Activated CD4-positive, alpha-beta T cell treated with anti-CD3 and anti-CD28 coated beads, Interleukin-2, amount 50 U/mL, for 16 hours (primary cell): ENCODE results near the gene USP48.
"Not testable (repeated sequence)": the region's sequence is repeated elsewhere in the genome, so short reads cannot be mapped to it uniquely, and the experiment has no call there.

Source experiments
- DNase-seq: peaks from one replicate; pipeline ENCODE4 v3.0.0-alpha.2; 2020

Gene USP48, protein sequence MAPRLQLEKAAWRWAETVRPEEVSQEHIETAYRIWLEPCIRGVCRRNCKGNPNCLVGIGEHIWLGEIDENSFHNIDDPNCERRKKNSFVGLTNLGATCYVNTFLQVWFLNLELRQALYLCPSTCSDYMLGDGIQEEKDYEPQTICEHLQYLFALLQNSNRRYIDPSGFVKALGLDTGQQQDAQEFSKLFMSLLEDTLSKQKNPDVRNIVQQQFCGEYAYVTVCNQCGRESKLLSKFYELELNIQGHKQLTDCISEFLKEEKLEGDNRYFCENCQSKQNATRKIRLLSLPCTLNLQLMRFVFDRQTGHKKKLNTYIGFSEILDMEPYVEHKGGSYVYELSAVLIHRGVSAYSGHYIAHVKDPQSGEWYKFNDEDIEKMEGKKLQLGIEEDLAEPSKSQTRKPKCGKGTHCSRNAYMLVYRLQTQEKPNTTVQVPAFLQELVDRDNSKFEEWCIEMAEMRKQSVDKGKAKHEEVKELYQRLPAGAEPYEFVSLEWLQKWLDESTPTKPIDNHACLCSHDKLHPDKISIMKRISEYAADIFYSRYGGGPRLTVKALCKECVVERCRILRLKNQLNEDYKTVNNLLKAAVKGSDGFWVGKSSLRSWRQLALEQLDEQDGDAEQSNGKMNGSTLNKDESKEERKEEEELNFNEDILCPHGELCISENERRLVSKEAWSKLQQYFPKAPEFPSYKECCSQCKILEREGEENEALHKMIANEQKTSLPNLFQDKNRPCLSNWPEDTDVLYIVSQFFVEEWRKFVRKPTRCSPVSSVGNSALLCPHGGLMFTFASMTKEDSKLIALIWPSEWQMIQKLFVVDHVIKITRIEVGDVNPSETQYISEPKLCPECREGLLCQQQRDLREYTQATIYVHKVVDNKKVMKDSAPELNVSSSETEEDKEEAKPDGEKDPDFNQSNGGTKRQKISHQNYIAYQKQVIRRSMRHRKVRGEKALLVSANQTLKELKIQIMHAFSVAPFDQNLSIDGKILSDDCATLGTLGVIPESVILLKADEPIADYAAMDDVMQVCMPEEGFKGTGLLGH

GRCh38 chr1:21782868-21783678 lies at the start of gene USP48:
USP48 (minus strand) TSS chr1:21783149; CDS start chr1:21782957, 192 bp downstream.
- peak; percentile 98 for DNase-seq

GRCh38 chr1:21831454-21831970 lies 48.6 kb upstream of the USP48 start:
- DNase-seq, result no peak

- no peak for DNase-seq
These were observed 48.0 kb upstream of the USP48 start for GRCh38 chr1:21830792-21831453.

- no peak for DNase-seq
These were observed 46.3 kb upstream of the USP48 start for GRCh38 chr1:21829294-21829693.

DNA sequence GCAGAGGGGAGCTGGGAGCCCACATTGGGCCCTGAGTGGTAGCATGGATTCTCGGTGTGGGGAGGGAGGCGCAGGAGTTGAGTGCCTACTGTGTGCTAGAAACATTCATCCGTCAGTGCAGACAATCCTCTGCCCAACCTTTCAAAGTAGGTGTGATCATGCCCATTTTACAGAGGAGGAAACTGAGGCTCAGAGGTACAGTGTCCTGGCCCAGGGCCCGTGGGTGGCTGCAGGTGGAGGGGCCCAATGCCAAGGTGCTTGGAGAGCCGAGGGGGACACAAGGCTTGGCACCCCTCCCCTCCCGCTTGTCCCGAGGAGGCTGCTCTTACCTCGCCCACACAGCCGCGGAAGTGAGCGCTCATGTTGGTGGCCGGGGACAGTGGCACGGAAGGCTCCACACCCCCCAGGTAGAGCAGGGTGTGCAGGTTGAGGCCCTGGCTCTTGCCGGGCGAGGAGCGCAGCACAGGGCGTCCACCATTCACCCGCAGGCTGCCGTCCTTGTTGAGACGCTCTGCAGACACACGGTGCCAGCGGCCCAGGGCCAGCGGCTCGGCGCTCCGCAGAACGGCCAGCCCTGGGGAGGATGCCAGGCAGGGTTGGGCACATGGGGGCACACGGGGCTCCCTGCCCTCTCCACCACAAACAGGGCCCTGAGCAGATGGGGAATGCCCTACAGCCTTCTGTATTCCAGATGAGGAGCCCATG lies 45.7 kb upstream of the USP48 start:
- no peak for DNase-seq

- no peak for DNase-seq
These were observed 45.1 kb upstream of the USP48 start for GRCh38 chr1:21828075-21828474.

- no peak for DNase-seq
These were observed 44.3 kb upstream of the USP48 start for GRCh38 chr1:21827141-21827679.

DNA sequence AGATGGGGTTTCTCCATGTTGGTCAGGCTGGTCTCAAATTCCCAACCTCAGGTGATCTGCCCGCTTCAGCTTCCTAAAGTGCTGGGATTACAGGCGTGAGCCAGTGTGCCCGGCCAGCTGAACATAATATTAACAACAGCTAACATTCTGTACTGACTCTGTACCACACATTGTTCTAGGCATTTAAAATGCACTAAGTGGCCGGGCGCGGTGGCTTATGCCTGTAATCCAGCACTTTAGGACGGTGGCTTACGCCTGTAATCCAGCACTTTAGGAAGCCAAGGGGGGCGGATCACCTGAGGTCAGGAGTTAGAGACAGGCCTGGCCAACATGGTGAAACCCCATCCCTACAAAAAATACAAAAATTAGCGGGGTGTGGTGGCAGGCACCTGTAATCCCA lies 43.7 kb upstream of the USP48 start:
- not testable (repeated sequence) for DNase-seq

DNA sequence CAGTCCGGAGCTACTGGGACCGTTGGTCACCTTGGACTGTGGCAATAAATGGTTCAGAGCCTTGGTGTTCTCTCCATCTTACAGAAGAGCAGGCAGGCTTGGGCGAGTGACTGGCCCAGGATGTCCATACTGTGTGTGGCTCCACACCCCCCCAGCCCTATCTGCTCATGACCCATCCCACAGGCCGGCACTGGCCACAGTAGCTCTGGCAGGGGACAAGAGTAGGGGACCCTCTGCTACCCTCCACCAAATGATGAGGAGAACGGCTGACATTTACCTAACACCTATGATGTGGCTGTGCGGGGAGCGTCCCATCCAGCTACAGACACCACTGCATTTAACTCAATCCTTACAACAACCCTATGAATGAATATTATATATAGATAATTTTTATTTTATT lies 42.4 kb upstream of the USP48 start:
- no peak for DNase-seq

- no peak for DNase-seq
These were observed 42.0 kb upstream of the USP48 start for GRCh38 chr1:21824926-21825325.

DNA sequence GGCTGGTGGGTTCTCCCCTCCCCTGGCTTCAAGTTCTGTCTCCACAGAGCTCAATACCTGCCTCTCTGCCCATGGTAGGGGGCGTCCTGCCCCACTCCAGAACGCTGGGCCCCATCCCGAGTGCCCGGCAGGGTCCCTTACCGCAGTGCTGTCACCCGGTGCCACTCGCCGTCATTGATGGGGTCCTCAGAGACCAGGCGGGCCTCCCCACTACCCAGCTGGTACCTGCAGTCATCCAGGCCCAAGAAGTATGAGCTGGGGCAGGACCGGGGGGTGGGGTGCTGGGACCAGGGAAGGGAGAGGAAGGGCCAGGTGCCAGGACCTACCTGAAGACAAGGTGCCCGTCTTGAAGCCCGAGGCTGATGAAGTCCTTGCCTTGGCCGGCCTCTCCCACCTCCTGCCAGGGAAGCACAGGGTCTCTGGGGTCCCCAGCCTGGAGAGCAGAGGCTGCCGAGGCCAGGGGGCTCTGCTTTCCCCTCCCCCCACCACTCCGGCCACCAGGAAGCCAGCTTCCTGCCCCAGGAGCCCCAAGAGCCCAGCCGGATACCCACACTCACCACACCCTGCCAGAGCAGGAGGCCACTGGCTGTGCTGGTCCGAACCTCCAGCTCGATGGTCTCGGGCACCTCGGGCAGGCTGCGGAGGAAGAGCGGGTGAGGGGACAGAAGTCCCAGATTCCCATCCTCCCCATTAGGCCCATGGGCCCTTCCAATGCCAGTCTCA lies 41.2 kb upstream of the USP48 start:
- no peak for DNase-seq

- DNase-seq, result no peak
These were observed 40.4 kb upstream of the USP48 start for GRCh38 chr1:21823206-21823979.

DNA sequence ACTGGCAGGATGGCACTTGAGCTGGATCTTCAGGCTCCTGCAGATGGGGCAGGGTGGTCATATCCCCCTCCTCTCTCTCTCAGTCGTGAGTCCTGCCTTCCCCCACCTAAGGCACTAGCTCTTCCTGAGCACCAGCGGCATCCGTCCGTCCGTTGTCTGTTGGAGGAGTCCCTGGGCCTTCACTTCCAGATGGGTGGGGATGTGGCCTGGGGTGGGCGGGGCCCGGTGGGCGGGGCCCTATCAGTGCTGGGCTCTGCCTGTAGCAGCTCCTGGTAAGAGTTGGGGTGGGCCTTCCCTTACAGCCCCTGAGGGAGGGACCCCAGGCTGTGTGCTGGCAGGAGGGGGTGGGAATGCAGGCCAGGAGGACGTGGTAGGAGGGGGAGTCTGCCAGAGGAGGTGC lies 39.4 kb upstream of the USP48 start:
- DNase-seq, result no peak

DNA sequence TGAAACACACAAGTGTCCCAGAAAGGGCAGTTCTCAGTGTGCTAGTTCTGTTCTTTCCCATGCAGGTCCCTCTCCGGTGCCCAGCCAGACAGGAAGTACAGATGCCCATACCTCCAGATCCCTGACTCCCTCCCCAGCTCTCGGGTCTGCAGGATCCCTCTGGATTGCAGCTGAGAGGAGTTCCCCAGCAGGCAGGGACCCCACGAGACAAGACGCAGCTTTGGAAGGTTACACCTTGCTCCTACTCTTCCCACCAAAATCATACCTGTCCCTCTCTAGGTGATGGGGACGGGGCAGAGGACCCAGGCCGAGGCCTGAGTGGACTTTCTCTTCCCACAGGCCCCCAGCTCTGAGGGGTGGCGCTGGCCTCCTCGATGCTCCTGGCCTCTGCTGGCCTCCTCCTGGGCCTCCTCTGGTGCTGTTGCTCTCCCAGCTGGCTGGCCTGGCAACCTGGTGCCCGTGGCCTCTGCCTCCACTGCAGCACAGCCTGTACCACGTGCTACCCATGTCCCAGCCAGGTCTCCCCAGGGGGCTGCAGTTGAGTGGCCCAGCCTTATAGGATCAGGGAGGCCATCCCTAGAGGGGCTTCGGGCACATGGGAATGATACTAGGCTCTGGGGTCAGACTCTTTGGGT lies 38.6 kb upstream of the USP48 start:
- DNase-seq, result no peak

DNA sequence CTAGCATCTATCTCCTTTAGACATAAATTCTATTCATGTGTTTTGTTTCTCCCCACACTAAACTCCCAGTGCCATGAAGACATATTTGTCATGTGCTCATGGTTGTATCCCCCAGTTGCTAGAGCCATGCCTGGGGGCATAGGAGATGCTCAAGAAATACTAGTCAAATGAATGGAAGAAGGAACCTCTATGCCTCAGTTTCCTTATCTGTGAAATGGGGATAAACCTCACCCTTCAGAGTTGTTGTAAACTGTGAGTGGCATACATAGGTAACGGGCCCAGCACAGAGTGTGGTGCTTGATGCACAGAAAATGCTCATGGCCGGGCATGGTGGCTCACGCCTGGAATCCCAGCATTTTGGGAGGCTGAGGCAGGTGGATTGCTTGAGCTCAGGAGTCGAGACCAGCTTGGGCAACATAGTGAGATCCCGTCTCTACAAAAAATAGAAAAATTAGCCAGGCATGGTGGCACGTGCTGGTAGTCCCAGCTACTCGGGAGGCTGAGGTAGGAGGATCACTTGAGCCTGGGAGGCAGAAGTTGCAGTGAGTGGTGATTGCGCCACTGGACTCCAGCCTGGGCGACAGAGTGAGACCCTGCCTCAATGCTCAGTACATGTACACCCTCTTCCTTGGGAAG lies 37.8 kb upstream of the USP48 start:
- DNase-seq, result no peak

GRCh38 chr1:21818656-21819055 lies 35.7 kb upstream of the USP48 start:
- DNase-seq, result peak; percentile 37

DNA sequence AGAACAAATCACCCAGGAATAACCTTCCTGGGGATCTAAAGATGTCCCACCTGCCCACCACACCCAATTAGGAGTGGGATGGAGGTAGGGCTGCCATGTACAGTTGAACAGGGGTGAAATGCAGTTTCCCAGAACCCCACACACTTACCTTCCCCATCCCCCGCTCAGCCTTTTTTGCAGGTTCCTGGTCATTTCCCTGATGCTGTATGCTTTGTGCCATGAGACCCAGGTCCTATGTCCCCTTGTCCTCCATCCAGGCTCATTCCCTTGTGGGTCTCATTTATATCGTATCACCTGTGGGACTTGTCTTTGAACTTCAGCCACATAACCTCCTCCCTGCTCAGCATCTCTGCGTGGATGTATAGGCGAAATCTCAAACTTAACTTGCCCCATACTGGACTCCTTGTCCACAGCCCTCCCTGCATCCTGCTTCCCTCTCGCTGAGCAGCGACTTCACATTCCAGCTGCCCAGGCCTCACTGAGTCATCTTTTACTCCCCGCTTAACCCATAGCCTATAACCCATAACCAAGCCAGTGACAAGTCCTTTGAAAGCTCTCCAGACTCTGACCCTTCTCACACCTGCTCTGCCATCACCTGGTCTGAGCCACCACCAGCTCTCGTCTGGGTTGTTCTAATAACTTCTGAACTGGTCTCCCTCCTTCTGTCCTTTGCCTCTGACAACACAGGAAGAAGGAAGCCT lies 33.8 kb upstream of the USP48 start:
- DNase-seq, result no peak
